Measurements from ENCODE around the gene NCAPD3. TPM values are rescaled to one million over a fixed set of nuclear protein-coding genes. Genes with fewer than 3 reads are reported as not detected.
"Not testable (repeated sequence)": the region's sequence is repeated elsewhere in the genome, so short reads cannot be mapped to it uniquely, and the experiment has no call there.

Gene NCAPD3
- total and polyA plus RNA-seq, 12 donors: 6.0 to 25.6 (median 16.7) TPM

GRCh38 chr11:134200688-134201087 is 23.1 kb downstream of the NCAPD3 start:
- no peak for DNase-seq
- no peaks in the 10 kb centered on the region for H3K4me1 ChIP-seq (replicated peaks in 1 of 2)
- 94 to 99% (median 97%) methylated on average over 6 of the region's 6 CpGs for WGBS, 4 donors
- TF ChIP-seq CTCF (IDR thresholded peaks at IDR 0.05): no peak
- no peak for TF ChIP-seq POLR2A (IDR thresholded peaks at IDR 0.05)
- no peaks in the 10 kb centered on the region for H3K9me3 ChIP-seq (replicated peaks in 1 of 3)
- peaks cover 0 to 32% of the 10 kb centered on the region in 2 donors for H3K36me3 ChIP-seq (replicated peaks in 1 of 2)
- no peaks in the 10 kb centered on the region for H3K27me3 ChIP-seq
- H3K4me3 ChIP-seq: no peak overlapping the region
- no peak overlapping the region for H3K27ac ChIP-seq
- intact Hi-C loops (cut with DNase I): no loop called here

- H3K36me3 ChIP-seq (replicated peaks in 1 of 2): peaks cover 0 to 26% of the 10 kb centered on the region in 2 donors
Observed at GRCh38 chr11:134199531-134199930, 24.2 kb downstream of the NCAPD3 start.

GRCh38 chr11:134196756-134197155 is 27.0 kb downstream of the NCAPD3 start:
- Histone ChIP-seq H3K36me3 (replicated peaks in 1 of 2) (peaks cover 0 to 20% of the 10 kb centered on the region in 2 donors), H3K27me3 (no peaks in the 10 kb centered on the region), H3K27ac (no peak overlapping the region), H3K4me1 (replicated peaks in 1 of 2) (no peaks in the 10 kb centered on the region), H3K9me3 (replicated peaks in 1 of 3) (no peaks in the 10 kb centered on the region), H3K4me3 (no peak overlapping the region)
- TF ChIP-seq POLR2A (IDR thresholded peaks at IDR 0.05): no peak
- no peak for TF ChIP-seq CTCF (IDR thresholded peaks at IDR 0.05)
- DNase-seq: no peak
- 94 to 96% (median 95%) methylated on average over 4 of the region's 4 CpGs for WGBS, 4 donors
- intact Hi-C loops (cut with DNase I): no loop called here

More at GRCh38 chr11:134199531-134199930, 24.2 kb downstream of the NCAPD3 start:
- H3K27ac ChIP-seq: no peak overlapping the region
- no peaks in the 10 kb centered on the region for H3K4me1 ChIP-seq (replicated peaks in 1 of 2)
- no peak for DNase-seq
- intact Hi-C loops (cut with DNase I): no loop called here
- no peaks in the 10 kb centered on the region for H3K27me3 ChIP-seq
- TF ChIP-seq POLR2A (IDR thresholded peaks at IDR 0.05) (no peak), CTCF (IDR thresholded peaks at IDR 0.05) (no peak)
- no peaks in the 10 kb centered on the region for H3K9me3 ChIP-seq (replicated peaks in 1 of 3)
- WGBS, 4 donors: 97 to 99% (median 97%) methylated on average over 9 of the region's 9 CpGs
- no peak overlapping the region for H3K4me3 ChIP-seq

GRCh38 chr11:134188092-134188491 is 35.7 kb downstream of the NCAPD3 start:
- H3K4me3 ChIP-seq; H3K4me1 ChIP-seq (replicated peaks in 1 of 2); H3K9me3 ChIP-seq (replicated peaks in 1 of 3); DNase-seq; H3K27me3 ChIP-seq; intact Hi-C loops (cut with DNase I); H3K27ac ChIP-seq: not testable (repeated sequence)
- WGBS, 4 donors: 96 to 98% (median 97%) methylated on average over 8 of the region's 8 CpGs
- peaks cover 0 to 41% of the 10 kb centered on the region in 2 donors for H3K36me3 ChIP-seq (replicated peaks in 1 of 2)

GRCh38 chr11:134181707-134182106 is 42.1 kb downstream of the NCAPD3 start:
- no peaks in the 10 kb centered on the region for H3K4me1 ChIP-seq (replicated peaks in 1 of 2)
- peaks cover 0 to 27% of the 10 kb centered on the region in 2 donors for H3K36me3 ChIP-seq (replicated peaks in 1 of 2)
- H3K4me3 ChIP-seq: no peak overlapping the region
- H3K9me3 ChIP-seq (replicated peaks in 1 of 3): no peaks in the 10 kb centered on the region
- H3K27me3 ChIP-seq: no peaks in the 10 kb centered on the region
- DNase-seq: no peak
- intact Hi-C loops (cut with DNase I): no loop called here
- TF ChIP-seq POLR2A (IDR thresholded peaks at IDR 0.05) (no peak), CTCF (IDR thresholded peaks at IDR 0.05) (no peak)
- H3K27ac ChIP-seq: no peak overlapping the region
- 91 to 97% (median 93%) methylated on average over 4 of the region's 4 CpGs for WGBS, 4 donors

Data from adrenal gland (tissue), 12 donors.